HG02798 (cell line): ENCODE results near the gene SGMS1.

Experiments
- ATAC-seq: cut with Tn5 transposase; IDR thresholded peaks from one replicate; pipeline ENCODE4 v1.9.1; 2021; ENCODE audit warnings: mild to moderate bottlenecking; ENCODE audit not compliant: unreplicated experiment, poor library complexity

Gene SGMS1

GRCh38 chr10:50613726-50614443 is 9.9 kb downstream of the SGMS1 start:
- ATAC-seq = no peak

DNA sequence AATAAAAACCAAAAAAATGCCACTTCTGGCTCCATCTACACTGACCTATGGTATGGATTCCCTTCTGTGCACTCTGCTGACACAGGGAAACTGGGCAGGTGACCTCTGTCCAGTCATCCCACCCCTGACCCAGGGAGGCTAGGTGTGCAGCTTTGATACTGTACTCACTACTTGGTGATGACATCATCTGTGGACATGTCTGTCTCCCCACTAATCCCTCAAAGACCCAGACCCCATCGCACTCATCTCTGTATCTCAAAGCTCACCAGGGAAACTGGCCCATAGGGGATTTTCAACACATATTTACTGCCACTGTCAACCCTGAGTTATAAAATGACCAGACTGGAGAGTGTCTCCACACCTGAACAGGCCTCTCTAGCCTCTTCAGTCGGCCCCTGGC is 10.6 kb downstream of the SGMS1 start:
- peak; percentile 61 for ATAC-seq

GRCh38 chr10:50610368-50610767 is 13.4 kb downstream of the SGMS1 start:
- no peak for ATAC-seq

DNA sequence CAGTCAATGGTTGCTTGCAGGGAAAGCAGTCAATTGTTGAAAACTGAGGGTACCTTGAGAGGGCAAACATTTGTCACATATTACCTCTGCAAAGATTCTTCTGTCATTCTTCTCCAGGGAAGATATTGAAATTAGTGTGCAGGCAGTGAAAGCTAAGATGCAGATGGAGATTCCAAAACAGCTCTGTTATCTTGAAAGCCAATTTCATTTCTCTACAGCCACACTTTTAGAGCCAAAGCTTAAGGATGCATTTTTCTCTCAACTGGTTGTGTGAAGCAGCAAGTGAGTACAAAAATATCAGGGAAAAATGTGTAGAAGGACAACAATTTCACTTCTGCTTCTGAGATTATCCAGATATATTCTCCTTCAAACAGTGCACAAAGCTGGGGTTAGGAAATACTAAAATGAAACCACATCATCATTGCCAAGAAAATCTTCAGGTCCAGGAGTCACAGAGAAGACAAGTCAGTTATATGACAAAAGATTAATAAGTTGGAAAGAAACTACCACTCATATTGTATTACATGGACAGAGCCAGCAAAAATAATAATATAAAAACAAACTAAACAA is 16.3 kb downstream of the SGMS1 start:
- no peak for ATAC-seq

DNA sequence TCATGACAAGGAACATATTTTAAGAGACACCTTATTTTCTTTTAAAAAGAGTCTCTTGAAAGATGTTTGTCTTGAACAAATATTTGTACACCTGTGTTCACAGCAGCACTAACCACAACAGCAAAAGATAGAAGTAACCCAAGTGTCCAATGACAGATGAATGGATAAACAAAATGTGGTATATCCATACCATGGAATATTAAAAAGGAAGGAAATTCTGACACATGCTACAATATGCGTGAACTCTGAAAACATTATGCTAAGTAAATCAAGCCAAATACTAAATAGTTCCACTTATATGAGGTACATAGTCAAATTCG is 17.8 kb downstream of the SGMS1 start:
- ATAC-seq = no peak

GRCh38 chr10:50605269-50605950 is 18.3 kb downstream of the SGMS1 start:
- ATAC-seq = peak; percentile 93

DNA sequence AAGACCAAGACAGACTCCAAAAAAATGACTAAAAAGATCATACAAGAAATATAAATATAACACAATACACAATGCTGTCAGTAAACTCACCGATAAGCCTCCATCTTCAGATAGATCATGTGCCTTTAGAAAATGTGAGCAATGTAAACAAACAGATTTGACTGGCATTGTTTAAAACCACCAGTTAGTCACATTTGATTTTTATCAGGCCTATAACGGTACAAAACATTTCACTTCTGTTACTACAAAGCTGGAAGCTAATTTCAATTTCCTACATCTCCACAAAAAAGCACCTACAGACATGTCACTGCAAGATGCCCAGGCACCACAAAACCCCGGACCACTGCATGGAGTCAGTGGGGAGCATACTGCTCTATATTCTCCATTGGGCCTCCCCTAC is 18.9 kb downstream of the SGMS1 start:
- peak; percentile 3 for ATAC-seq

DNA sequence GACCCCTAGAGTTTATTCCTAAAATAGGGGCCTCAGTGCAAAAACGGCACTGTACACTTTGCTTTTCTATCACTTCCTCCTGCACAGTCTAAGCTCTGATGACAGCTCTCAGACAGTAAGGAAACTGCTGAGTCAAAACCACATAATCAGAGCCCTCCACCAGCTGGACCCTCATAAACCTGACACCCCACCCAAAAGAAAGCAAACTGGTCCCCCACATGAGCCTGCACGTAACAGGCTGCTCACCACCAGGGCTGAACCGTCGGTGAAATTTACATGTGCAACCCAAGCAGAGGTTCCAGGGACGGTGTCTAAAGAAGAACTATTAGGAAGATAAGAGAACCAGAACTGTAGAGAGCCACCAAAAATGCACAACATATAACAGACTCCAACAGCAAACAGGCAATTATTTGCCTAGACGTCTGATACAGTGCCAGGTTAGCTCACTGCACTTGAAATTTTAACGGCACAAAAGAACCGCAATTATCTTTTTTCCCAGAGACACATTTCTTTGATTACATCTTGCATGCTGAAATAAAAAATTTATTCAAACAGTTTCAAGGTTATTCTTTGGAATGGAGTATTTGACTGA is 19.6 kb downstream of the SGMS1 start:
- ATAC-seq = peak; percentile 46

GRCh38 chr10:50603151-50603850 is 20.5 kb downstream of the SGMS1 start:
- ATAC-seq = no peak

GRCh38 chr10:50601974-50602373 is 21.8 kb downstream of the SGMS1 start:
- no peak for ATAC-seq

DNA sequence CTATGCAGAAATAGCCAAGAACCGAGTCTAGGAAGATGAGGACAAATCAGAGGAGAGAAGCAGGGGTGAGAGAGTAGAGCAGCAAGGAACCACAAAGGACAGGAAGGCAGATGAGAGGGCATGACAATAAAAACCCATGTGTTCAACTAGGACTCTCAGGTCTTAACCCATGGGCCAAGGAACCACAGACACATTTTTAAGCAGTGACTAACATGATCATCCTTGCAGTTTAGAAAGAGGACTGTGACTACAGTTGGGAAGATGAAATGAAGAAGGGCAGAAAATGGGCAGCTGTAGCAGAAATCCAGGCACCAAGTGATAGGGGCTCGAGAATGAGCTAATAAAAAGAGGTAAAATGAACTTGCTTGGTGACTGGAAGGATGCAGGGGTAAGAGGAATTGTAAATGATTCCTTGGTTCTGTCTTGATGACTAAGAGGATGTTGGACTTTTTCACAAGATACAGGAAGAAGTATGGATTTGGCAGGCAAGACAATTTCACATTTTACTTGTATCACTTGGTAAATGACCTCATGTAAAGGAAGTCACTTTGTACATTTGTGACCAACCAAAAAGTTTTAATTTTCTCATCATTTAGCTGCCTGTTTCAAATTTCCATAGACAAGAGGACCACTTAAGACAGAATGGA is 22.8 kb downstream of the SGMS1 start:
- no peak for ATAC-seq

GRCh38 chr10:50600286-50600685 is 23.5 kb downstream of the SGMS1 start:
- ATAC-seq = no peak

GRCh38 chr10:50596897-50597296 is 26.9 kb downstream of the SGMS1 start:
- ATAC-seq = no peak

DNA sequence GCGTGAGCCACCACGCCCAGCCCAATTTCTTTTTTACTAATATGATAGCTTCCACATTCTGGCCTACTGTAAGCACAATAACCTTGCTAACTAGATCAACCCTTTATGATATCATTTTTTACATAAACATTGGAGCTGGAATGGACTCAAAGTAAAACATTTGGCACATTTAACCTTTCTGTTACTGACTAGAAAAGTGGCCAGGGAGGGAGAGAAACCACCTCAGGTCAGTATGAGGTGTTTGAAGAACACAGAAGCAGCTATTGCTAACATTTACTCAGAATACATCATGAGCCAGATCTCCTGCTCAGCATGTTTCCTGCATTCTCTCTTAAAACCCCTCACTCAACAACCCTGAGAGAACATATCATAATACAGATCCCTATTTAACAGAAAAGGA is 27.3 kb downstream of the SGMS1 start:
- ATAC-seq = no peak

GRCh38 chr10:50595785-50596184 is 28.0 kb downstream of the SGMS1 start:
- ATAC-seq = no peak

DNA sequence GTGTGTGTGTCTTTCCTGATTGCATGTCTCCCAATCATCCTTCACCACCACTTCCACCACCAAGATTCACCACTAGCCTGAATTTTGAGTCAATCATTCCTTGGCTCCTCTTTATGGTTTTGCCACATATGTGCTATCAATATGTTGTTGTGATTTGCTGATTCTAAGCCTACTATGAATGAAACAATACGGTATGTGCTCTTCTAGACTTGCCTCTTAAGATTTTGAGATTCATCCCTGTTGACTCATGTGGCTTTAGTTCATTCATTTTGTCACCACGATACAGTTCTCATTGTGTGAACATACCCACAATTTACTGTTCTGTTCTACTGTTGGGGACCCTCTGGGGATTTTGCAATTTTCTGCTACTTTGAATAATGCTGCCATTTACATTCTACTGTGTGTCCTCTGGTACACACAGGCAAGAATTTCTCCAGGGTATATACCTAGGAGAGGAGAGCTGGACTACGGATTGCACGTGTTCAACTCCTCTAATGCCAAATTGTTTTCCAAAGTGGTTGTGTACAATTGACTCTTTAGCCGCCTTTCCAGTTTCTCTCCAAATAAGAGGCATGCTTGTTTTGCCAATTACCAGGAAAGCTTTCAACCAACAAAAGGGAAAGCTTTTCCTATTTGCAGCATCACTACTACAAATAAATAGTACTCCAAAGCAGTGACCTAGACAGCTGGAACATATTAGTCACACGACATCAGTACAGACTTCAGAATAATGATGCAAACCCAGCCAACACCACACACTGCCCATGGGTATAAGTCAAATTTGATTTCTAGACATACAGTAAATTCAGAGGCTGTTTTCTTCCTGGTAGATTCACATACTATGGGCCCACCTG is 30.0 kb downstream of the SGMS1 start:
- no peak for ATAC-seq

- no peak for ATAC-seq
Observed at GRCh38 chr10:50592961-50593418, 30.8 kb downstream of the SGMS1 start.

- ATAC-seq = no peak
Observed at GRCh38 chr10:50590935-50591334, 32.8 kb downstream of the SGMS1 start.

DNA sequence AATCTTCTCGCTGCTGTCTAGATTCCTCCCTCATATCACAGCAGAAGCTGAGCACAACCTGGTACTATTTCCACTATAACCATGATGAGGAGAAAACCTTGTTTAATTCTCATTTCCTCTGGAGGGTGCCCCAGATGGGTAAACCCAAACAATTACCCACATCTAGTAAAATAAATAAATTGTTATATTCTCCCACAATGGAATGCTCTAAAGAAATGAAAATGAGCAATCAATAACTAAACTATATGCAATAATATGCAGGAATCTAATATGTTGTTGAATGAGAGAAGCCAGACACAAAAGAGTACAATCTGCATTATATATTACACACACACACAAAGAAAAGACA is 37.0 kb downstream of the SGMS1 start:
- no peak for ATAC-seq
